Thyroid gland (tissue), 4 donors: ENCODE data around the gene MARK2. TPM values are rescaled to one million over a fixed set of nuclear protein-coding genes. Genes with fewer than 3 reads are reported as not detected.

ENCODE experiments used
- DNase-seq, 2 donors: peaks; one replicate each; pipeline ENCODE4 v3.0.0-alpha.2; 2019
- H3K27ac ChIP-seq, 3 donors: fragments of 200-600 bp; sonication (generic); 1 replicate in 2 of 3; 2 replicates in 1 of 3; pipeline ENCODE4 v1.5.1; 2016 to 2019; ENCODE audit warnings: mild to moderate bottlenecking in 1 of 3, moderate library complexity in 1 of 3
- H3K27me3 ChIP-seq: fragments of 200-600 bp; sonication (generic); one replicate; pipeline ENCODE4 v1.5.1; 2019
- H3K36me3 ChIP-seq, 2 donors: fragments of 200-600 bp; sonication (generic); one replicate each; pipeline ENCODE4 v1.5.1; 2016 to 2019
- H3K4me1 ChIP-seq, 2 donors: fragments of 200-600 bp; sonication (generic); one replicate each; pipeline ENCODE4 v1.5.1; 2017 to 2019
- H3K4me3 ChIP-seq, 3 donors: fragments of 200-600 bp; sonication (generic); replicated peaks in 1 of 3; 1 replicate in 2 of 3; 2 replicates in 1 of 3; pipeline ENCODE4 v1.5.1; 2016; ENCODE audit warnings: mild to moderate bottlenecking in 1 of 3
- H3K9me3 ChIP-seq: fragments of 200-600 bp; sonication (generic); one replicate; pipeline ENCODE4 v1.5.1; 2017
- CTCF ChIP-seq, 6 experiments: fragments of 200-600 bp in 3 of 6; fragments of 450-650 bp in 3 of 6; sonication (generic) in 3 of 6; IDR thresholded peaks; one replicate each; pipeline ENCODE4 v1.5.1; 2016 to 2019; ENCODE audit warnings: antibody characterized with exemption in 6 of 6, mild to moderate bottlenecking in 2 of 6, inconsistent platforms in 1 of 6, moderate library complexity in 1 of 6
- POLR2A ChIP-seq, 2 donors: fragments of 450-650 bp; IDR thresholded peaks; one replicate each; pipeline ENCODE4 v1.6.1; 2017; ENCODE audit warnings: antibody characterized with exemption in 2 of 2, mild to moderate bottlenecking in 2 of 2, moderate library complexity in 1 of 2
- WGBS, 2 donors: methylation state at CpG; one replicate each; pipeline ENCODE4 v1.1.5; 2017; 5-methylcytosine and 5-hydroxymethylcytosine counted together
- intact Hi-C: fragments of 100-400 bp; cut with DNase I; formaldehyde crosslinking; loops from one replicate; pipeline ENCODE4 v1.15.1; 2023
- total RNA-seq, 4 donors: library from RNA; depleted of rRNA; stranded (reverse); fragments of >200 nt; gene quantifications; one replicate each; pipeline ENCODE4 v1.2.3, GENCODE V29; 2016

Gene MARK2
- total RNA-seq, 4 donors from 2014 or later = 28.2 to 57.7 (median 48.6) TPM

DNA sequence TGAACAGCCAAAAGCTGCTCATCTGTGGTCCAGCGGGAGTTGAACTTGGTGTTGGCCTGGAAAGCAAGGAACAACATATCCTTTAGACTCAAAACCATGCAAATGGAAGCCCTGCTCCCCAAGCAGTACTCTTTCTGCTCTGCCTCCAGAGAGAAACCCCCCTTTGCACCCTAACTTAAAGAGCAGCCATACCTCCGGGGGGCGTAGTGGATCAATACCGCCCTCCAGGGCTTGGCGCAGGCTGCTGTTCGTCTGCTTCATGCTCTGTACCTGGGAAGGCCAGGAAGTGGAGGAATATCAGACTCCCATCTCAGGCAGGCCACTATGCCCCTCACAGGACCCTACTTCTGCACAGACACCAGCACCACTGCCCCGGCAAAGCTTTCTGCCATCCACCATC, 73.8 kb downstream of the MARK2 start:
- DNase-seq = no peak
- H3K27me3 ChIP-seq = no peaks in the 10 kb centered on the region
- H3K9me3 ChIP-seq = no peaks in the 10 kb centered on the region
- no peaks in the 10 kb centered on the region for H3K36me3 ChIP-seq
- intact Hi-C loops = no loop called here
- H3K4me3 ChIP-seq = no peak overlapping the region
- 87 to 94% methylated on average over 7 of the region's 7 CpGs for WGBS, 2 donors
- peaks cover 31 to 44% of the 10 kb centered on the region in 2 donors for H3K4me1 ChIP-seq
- TF ChIP-seq CTCF (IDR thresholded peaks at IDR 0.05) (no peak), POLR2A (IDR thresholded peaks at IDR 0.05) (no peak)
- no peak overlapping the region for H3K27ac ChIP-seq

DNA sequence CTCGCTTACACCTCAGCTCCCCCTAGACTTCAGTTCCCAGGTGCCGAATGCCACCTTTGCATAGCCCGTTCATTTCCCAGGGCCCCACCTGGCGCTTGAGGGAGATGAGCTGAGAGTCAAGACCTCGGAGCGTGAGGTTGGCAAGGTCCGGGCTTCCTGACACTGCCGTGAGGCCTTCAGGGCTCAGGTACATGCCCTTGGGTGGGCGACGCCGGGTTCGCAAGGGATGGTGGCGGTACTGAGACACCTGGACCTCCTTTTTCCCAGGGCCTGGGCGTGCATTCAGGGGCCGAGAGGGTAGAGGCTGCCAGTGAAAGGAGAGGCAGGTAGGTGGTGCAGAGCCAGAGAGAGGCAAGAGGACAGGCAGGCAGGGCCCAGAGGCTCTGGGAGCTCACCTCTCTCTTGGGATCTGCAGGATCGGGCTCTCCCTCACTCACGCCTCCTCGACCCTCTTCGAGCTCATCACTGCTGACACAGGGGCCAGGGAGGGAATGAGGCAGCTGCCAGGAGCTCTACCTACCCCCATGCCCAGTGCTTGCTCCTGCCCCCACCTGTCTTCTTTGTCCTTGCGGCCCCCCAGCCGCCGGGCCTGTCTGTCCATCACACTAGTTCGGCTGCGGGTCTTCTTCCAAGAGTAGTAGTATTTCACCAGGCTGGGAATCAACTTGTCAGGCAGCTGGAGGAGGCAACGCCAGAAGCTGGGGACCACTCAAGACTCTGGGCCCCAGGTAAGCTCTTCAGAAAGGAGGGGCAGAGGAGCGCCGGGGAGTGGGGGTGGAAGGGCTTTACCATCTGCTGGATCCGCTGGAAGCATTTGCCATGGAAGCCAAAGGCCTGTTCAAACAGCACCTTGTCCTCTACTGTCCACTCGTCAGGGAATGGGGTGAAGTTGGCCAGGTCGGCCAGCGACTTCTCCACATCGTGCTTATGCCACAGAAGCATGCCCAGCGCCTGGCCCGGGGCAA, 75.2 kb downstream of the MARK2 start:
- DNase-seq = no peak
- intact Hi-C loops = no loop called here
- H3K4me3 ChIP-seq = no peak overlapping the region
- no peaks in the 10 kb centered on the region for H3K27me3 ChIP-seq
- TF ChIP-seq CTCF (IDR thresholded peaks at IDR 0.05) (no peak), POLR2A (IDR thresholded peaks at IDR 0.05) (no peak)
- no peaks in the 10 kb centered on the region for H3K9me3 ChIP-seq
- no peak overlapping the region for H3K27ac ChIP-seq
- peaks cover 26 to 44% of the 10 kb centered on the region in 2 donors for H3K4me1 ChIP-seq
- WGBS, 2 donors = 93 to 94% methylated on average over 28 to 34 of the region's 34 CpGs
- H3K36me3 ChIP-seq = no peaks in the 10 kb centered on the region

GRCh38 chr11:63914896-63915691, 76.2 kb downstream of the MARK2 start:
- no peaks in the 10 kb centered on the region for H3K9me3 ChIP-seq
- no peak overlapping the region for H3K4me3 ChIP-seq
- H3K27ac ChIP-seq = no peak overlapping the region
- DNase-seq = no peak
- no peaks in the 10 kb centered on the region for H3K36me3 ChIP-seq
- no peaks in the 10 kb centered on the region for H3K27me3 ChIP-seq
- 47 to 92% methylated on average over 6 to 8 of the region's 20 CpGs for WGBS, 2 donors
- intact Hi-C loops = no loop called here
- TF ChIP-seq CTCF (IDR thresholded peaks at IDR 0.05) (no peak), POLR2A (IDR thresholded peaks at IDR 0.05) (no peak)
- H3K4me1 ChIP-seq = peaks cover 33 to 45% of the 10 kb centered on the region in 2 donors

GRCh38 chr11:63915961-63916836, 77.3 kb downstream of the MARK2 start:
- 11 to 12% methylated on average over 5 to 17 of the region's 56 CpGs for WGBS, 2 donors
- H3K4me3 ChIP-seq = peak overlapping the region in 1 of 3 donors; percentile 45
- DNase-seq = peak in 1 of 2 donors; percentile 33
- H3K9me3 ChIP-seq = no peaks in the 10 kb centered on the region
- H3K36me3 ChIP-seq = no peaks in the 10 kb centered on the region
- no peaks in the 10 kb centered on the region for H3K27me3 ChIP-seq
- intact Hi-C loops = no loop called here
- H3K4me1 ChIP-seq = peaks cover 42 to 52% of the 10 kb centered on the region in 2 donors
- TF ChIP-seq CTCF (IDR thresholded peaks at IDR 0.05) (peak in 3 of 6 experiments; percentile 8 to 44 (median 24)), POLR2A (IDR thresholded peaks at IDR 0.05) (no peak)
- H3K27ac ChIP-seq = no peak overlapping the region
